ENCODE data around the gene MISP. TPM values are rescaled to one million over a fixed set of nuclear protein-coding genes. Genes with fewer than 3 reads are reported as not detected.

The MISP gene
- total RNA-seq, 4 donors from 2014 or later: not detected

GRCh38 chr19:709196-709964, 41.5 kb upstream of the MISP start:
- TF ChIP-seq CTCF (IDR thresholded peaks at IDR 0.05; ENCODE audit: low read depth): no peak

- no peak for TF ChIP-seq CTCF (IDR thresholded peaks at IDR 0.05; ENCODE audit: low read depth)
These were observed 40.8 kb upstream of the MISP start for GRCh38 chr19:709965-710571.

GRCh38 chr19:710767-711166, 40.1 kb upstream of the MISP start:
- no peak for TF ChIP-seq CTCF (IDR thresholded peaks at IDR 0.05; ENCODE audit: low read depth)

GRCh38 chr19:711254-711653, 39.7 kb upstream of the MISP start:
- no peak for TF ChIP-seq CTCF (IDR thresholded peaks at IDR 0.05; ENCODE audit: low read depth)

- TF ChIP-seq CTCF (IDR thresholded peaks at IDR 0.05; ENCODE audit: low read depth): no peak
These were observed 35.6 kb upstream of the MISP start for GRCh38 chr19:715347-715746.

- TF ChIP-seq CTCF (IDR thresholded peaks at IDR 0.05; ENCODE audit: low read depth): no peak
These were observed 32.5 kb upstream of the MISP start for GRCh38 chr19:718251-718951.

- no peak for TF ChIP-seq CTCF (IDR thresholded peaks at IDR 0.05; ENCODE audit: low read depth)
These were observed 31.9 kb upstream of the MISP start for GRCh38 chr19:718991-719512.

All from subcutaneous adipose tissue (tissue), 4 donors.